ENCODE measurements around the gene SHISAL2A.

Gene SHISAL2A

GRCh38 chr1:52640697-52641096, 7.7 kb downstream of the SHISAL2A start:
- WGBS (ENCODE audit: extremely low coverage, insufficient coverage, insufficient read length): no CpG with 5 or more reads among the region's 6 CpGs
- Histone ChIP-seq H3K79me2 (ENCODE audit: control insufficient read depth, insufficient read depth, low read length, poor library complexity) (no peaks in the 10 kb centered on the region), H2AK5ac (ENCODE audit: low read length) (no peak overlapping the region)

DNA sequence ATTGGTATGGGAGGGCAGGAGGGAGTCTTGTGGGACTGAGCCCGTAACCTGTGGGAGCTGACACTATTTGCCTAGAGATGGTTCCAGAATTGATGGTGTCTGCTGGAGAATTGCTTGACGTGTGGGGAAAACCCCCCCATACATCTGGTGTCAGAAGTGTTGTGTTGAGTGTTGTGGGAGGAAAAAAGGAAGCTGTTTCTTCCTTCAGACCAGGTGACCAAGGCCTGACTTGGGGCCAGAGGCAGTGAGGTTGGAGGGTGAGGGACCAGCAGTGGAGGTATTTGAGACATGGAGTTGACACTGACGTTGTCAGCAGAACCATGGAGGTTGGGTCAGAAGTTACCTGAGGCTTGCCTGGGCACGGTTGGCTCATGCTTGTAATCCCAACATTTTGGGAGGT, 8.3 kb downstream of the SHISAL2A start:
- no peak overlapping the region for H4K12ac ChIP-seq (ENCODE audit: low read depth, low read length)
- no peak overlapping the region for H3K4me3 ChIP-seq (ENCODE audit: low read depth, low read length)
- no peaks in the 10 kb centered on the region for H3K9me3 ChIP-seq (ENCODE audit: insufficient read depth, low read depth, low read length)
- H3K4me2 ChIP-seq (ENCODE audit: low read length): no peak overlapping the region
- no peak overlapping the region for H3K27ac ChIP-seq (ENCODE audit: low read depth, low read length)
- H3K18ac ChIP-seq (ENCODE audit: low read length): no peak overlapping the region
- H4K8ac ChIP-seq (ENCODE audit: low read depth, low read length): no peak overlapping the region
- H3K23ac ChIP-seq (ENCODE audit: low read length): no peak overlapping the region
- no CpG with 5 or more reads among the region's 4 CpGs for WGBS (ENCODE audit: extremely low coverage, insufficient coverage, insufficient read length)
- H3K79me1 ChIP-seq (ENCODE audit: low read length): no peaks in the 10 kb centered on the region
- H2BK5ac ChIP-seq (ENCODE audit: low read depth, low read length, poor library complexity): no peak overlapping the region
- H2AFZ ChIP-seq (ENCODE audit: insufficient read depth, low read length, poor library complexity): no peak overlapping the region
- no peak overlapping the region for H2BK12ac ChIP-seq (ENCODE audit: low read length)
- H4K91ac ChIP-seq (ENCODE audit: low read depth, low read length): no peak overlapping the region
- peaks cover 11 to 14% of the 10 kb centered on the region in 2 experiments for H3K4me1 ChIP-seq (ENCODE audit: control insufficient read depth in 1 of 2, insufficient read depth in 2 of 2, low read length in 2 of 2)
- no peaks in the 10 kb centered on the region for H3K27me3 ChIP-seq (ENCODE audit: insufficient read depth, low read length)
- H3K36me3 ChIP-seq (ENCODE audit: control insufficient read depth in 1 of 2, insufficient read depth in 2 of 2, low read length in 2 of 2): no peaks in the 10 kb centered on the region
- no peak overlapping the region for H2AK5ac ChIP-seq (ENCODE audit: low read length)
- no peak overlapping the region for H3K4ac ChIP-seq (ENCODE audit: low read depth, low read length)
- no peak overlapping the region for H2BK120ac ChIP-seq (ENCODE audit: insufficient read depth, low read length, poor library complexity)
- no peaks in the 10 kb centered on the region for H3K79me2 ChIP-seq (ENCODE audit: control insufficient read depth, insufficient read depth, low read length, poor library complexity)
- DNase-seq: no peak
- no peak overlapping the region for H3K9ac ChIP-seq (ENCODE audit: low read length)
- H3K14ac ChIP-seq (ENCODE audit: low read length): no peak overlapping the region

More at GRCh38 chr1:52640697-52641096, 7.7 kb downstream of the SHISAL2A start:
- Histone ChIP-seq H3K36me3 (ENCODE audit: control insufficient read depth in 1 of 2, insufficient read depth in 2 of 2, low read length in 2 of 2) (no peaks in the 10 kb centered on the region), H2AFZ (ENCODE audit: insufficient read depth, low read length, poor library complexity) (no peak overlapping the region), H3K18ac (ENCODE audit: low read length) (no peak overlapping the region), H3K14ac (ENCODE audit: low read length) (no peak overlapping the region), H3K4me1 (ENCODE audit: control insufficient read depth in 1 of 2, insufficient read depth in 2 of 2, low read length in 2 of 2) (peaks cover 11 to 14% of the 10 kb centered on the region in 2 experiments), H3K27ac (ENCODE audit: low read depth, low read length) (no peak overlapping the region), H3K4me2 (ENCODE audit: low read length) (no peak overlapping the region), H3K79me1 (ENCODE audit: low read length) (no peaks in the 10 kb centered on the region), H4K12ac (ENCODE audit: low read depth, low read length) (no peak overlapping the region), H4K8ac (ENCODE audit: low read depth, low read length) (no peak overlapping the region), H2BK120ac (ENCODE audit: insufficient read depth, low read length, poor library complexity) (no peak overlapping the region), H3K4me3 (ENCODE audit: low read depth, low read length) (no peak overlapping the region), H3K9me3 (ENCODE audit: insufficient read depth, low read depth, low read length) (no peaks in the 10 kb centered on the region), H2BK5ac (ENCODE audit: low read depth, low read length, poor library complexity) (no peak overlapping the region), H3K4ac (ENCODE audit: low read depth, low read length) (no peak overlapping the region), H3K27me3 (ENCODE audit: insufficient read depth, low read length) (no peaks in the 10 kb centered on the region), H3K9ac (ENCODE audit: low read length) (no peak overlapping the region), H4K91ac (ENCODE audit: low read depth, low read length) (no peak overlapping the region), H3K23ac (ENCODE audit: low read length) (no peak overlapping the region), H2BK12ac (ENCODE audit: low read length) (no peak overlapping the region)
- DNase-seq: no peak

- Histone ChIP-seq H2BK12ac (ENCODE audit: low read length) (no peak overlapping the region), H4K91ac (ENCODE audit: low read depth, low read length) (no peak overlapping the region), H3K27ac (ENCODE audit: low read depth, low read length) (no peak overlapping the region), H3K23ac (ENCODE audit: low read length) (no peak overlapping the region), H3K4me3 (ENCODE audit: low read depth, low read length) (no peak overlapping the region), H3K14ac (ENCODE audit: low read length) (no peak overlapping the region), H2BK5ac (ENCODE audit: low read depth, low read length, poor library complexity) (no peak overlapping the region), H3K36me3 (ENCODE audit: control insufficient read depth in 1 of 2, insufficient read depth in 2 of 2, low read length in 2 of 2) (no peaks in the 10 kb centered on the region), H4K8ac (ENCODE audit: low read depth, low read length) (no peak overlapping the region), H3K9ac (ENCODE audit: low read length) (no peak overlapping the region), H3K4ac (ENCODE audit: low read depth, low read length) (no peak overlapping the region), H2AFZ (ENCODE audit: insufficient read depth, low read length, poor library complexity) (no peak overlapping the region), H3K4me2 (ENCODE audit: low read length) (no peak overlapping the region), H2AK5ac (ENCODE audit: low read length) (no peak overlapping the region), H3K27me3 (ENCODE audit: insufficient read depth, low read length) (no peaks in the 10 kb centered on the region), H3K4me1 (ENCODE audit: control insufficient read depth in 1 of 2, insufficient read depth in 2 of 2, low read length in 2 of 2) (peaks cover 0 to 2% of the 10 kb centered on the region in 2 experiments), H4K12ac (ENCODE audit: low read depth, low read length) (no peak overlapping the region), H3K79me2 (ENCODE audit: control insufficient read depth, insufficient read depth, low read length, poor library complexity) (no peaks in the 10 kb centered on the region), H3K9me3 (ENCODE audit: insufficient read depth, low read depth, low read length) (no peaks in the 10 kb centered on the region), H3K18ac (ENCODE audit: low read length) (no peak overlapping the region), H2BK120ac (ENCODE audit: insufficient read depth, low read length, poor library complexity) (no peak overlapping the region), H3K79me1 (ENCODE audit: low read length) (no peaks in the 10 kb centered on the region)
- no CpG with 5 or more reads among the region's 6 CpGs for WGBS (ENCODE audit: extremely low coverage, insufficient coverage, insufficient read length)
- peak; percentile 12 to 60 for DNase-seq
Measured at GRCh38 chr1:52645261-52645660, 12.3 kb downstream of the SHISAL2A start.

DNA sequence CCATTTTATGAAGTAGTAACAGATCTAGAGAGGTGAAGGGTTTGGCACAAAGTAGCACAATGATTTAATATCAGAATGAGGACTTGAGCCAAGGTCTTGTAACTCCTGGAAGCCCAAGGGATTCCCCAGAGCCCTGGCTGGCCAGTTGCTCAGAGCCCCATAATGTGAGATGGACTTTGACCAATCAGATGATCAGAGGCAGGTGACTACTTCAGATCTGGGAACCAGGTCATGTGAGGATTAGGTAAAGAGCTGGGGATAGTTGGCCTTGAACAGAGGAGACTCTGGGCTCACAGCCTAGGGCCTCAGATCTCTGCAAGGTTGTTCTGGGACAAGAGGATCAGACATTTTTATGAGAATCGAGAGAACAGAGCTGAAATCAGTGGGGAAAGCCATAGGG, 18.9 kb downstream of the SHISAL2A start:
- WGBS (ENCODE audit: extremely low coverage, insufficient coverage, insufficient read length): no CpG with 5 or more reads among the region's 1 CpG
- no peak overlapping the region for H2BK5ac ChIP-seq (ENCODE audit: low read depth, low read length, poor library complexity)
- no peak overlapping the region for H4K91ac ChIP-seq (ENCODE audit: low read depth, low read length)
- no peak overlapping the region for H2BK120ac ChIP-seq (ENCODE audit: insufficient read depth, low read length, poor library complexity)
- no peak overlapping the region for H3K4ac ChIP-seq (ENCODE audit: low read depth, low read length)
- H4K8ac ChIP-seq (ENCODE audit: low read depth, low read length): no peak overlapping the region
- no peak overlapping the region for H2AFZ ChIP-seq (ENCODE audit: insufficient read depth, low read length, poor library complexity)
- H3K36me3 ChIP-seq (ENCODE audit: control insufficient read depth in 1 of 2, insufficient read depth in 2 of 2, low read length in 2 of 2): no peaks in the 10 kb centered on the region
- no peak overlapping the region for H2BK12ac ChIP-seq (ENCODE audit: low read length)
- H3K4me3 ChIP-seq (ENCODE audit: low read depth, low read length): no peak overlapping the region
- H3K18ac ChIP-seq (ENCODE audit: low read length): no peak overlapping the region
- DNase-seq: no peak
- no peak overlapping the region for H3K4me2 ChIP-seq (ENCODE audit: low read length)
- no peak overlapping the region for H4K12ac ChIP-seq (ENCODE audit: low read depth, low read length)
- H3K27ac ChIP-seq (ENCODE audit: low read depth, low read length): no peak overlapping the region
- H3K4me1 ChIP-seq (ENCODE audit: control insufficient read depth in 1 of 2, insufficient read depth in 2 of 2, low read length in 2 of 2): peaks cover 0 to 2% of the 10 kb centered on the region in 2 experiments
- no peaks in the 10 kb centered on the region for H3K79me2 ChIP-seq (ENCODE audit: control insufficient read depth, insufficient read depth, low read length, poor library complexity)
- H3K14ac ChIP-seq (ENCODE audit: low read length): no peak overlapping the region
- H3K9me3 ChIP-seq (ENCODE audit: insufficient read depth, low read depth, low read length): no peaks in the 10 kb centered on the region
- H3K79me1 ChIP-seq (ENCODE audit: low read length): no peaks in the 10 kb centered on the region
- H2AK5ac ChIP-seq (ENCODE audit: low read length): no peak overlapping the region
- H3K9ac ChIP-seq (ENCODE audit: low read length): no peak overlapping the region
- no peaks in the 10 kb centered on the region for H3K27me3 ChIP-seq (ENCODE audit: insufficient read depth, low read length)
- no peak overlapping the region for H3K23ac ChIP-seq (ENCODE audit: low read length)
